ENCODE data around the gene KRT17. TPM values are rescaled to one million over a fixed set of nuclear protein-coding genes. Genes with fewer than 3 reads are reported as not detected.

KRT17 gene
- polyA plus RNA-seq, 1 donor from 2014 or later, result not detected

GRCh38 chr17:41631898-41632285 is 7.5 kb upstream of the KRT17 start:
- H3K27ac ChIP-seq (ENCODE audit: low read length), result no peak overlapping the region
- no peaks in the 10 kb centered on the region for H3K9me3 ChIP-seq (ENCODE audit: low read length)
- H3K9ac ChIP-seq (ENCODE audit: low read length), result no peak overlapping the region
- no peak overlapping the region for H3K4me3 ChIP-seq (ENCODE audit: low read length)
- H3K36me3 ChIP-seq (ENCODE audit: insufficient read depth, low read length), result no peaks in the 10 kb centered on the region
- H3K4me2 ChIP-seq (ENCODE audit: low read length), result no peak overlapping the region
- H3F3A ChIP-seq (ENCODE audit: insufficient read depth, low read length, poor library complexity, severe bottlenecking), result no peaks in the 10 kb centered on the region
- no peak overlapping the region for H2AFZ ChIP-seq (ENCODE audit: low read depth, low read length)
- no peaks in the 10 kb centered on the region for H3K27me3 ChIP-seq (ENCODE audit: insufficient read depth, low read depth, low read length)
- H4K20me1 ChIP-seq (ENCODE audit: insufficient read depth), result no peaks in the 10 kb centered on the region
- TF ChIP-seq EZH2 (IDR thresholded peaks at IDR 0.05; ENCODE audit: borderline replicate concordance, insufficient read depth, low read length, poor library complexity, severe bottlenecking), result no peak
- no peaks in the 10 kb centered on the region for H3K9me2 ChIP-seq (ENCODE audit: insufficient read depth, low read length)
- no peaks in the 10 kb centered on the region for H3K79me2 ChIP-seq (replicated peaks; ENCODE audit: insufficient read depth, low read length)

- H2AFZ ChIP-seq (ENCODE audit: low read depth, low read length), result no peak overlapping the region
- no peaks in the 10 kb centered on the region for H3K9me3 ChIP-seq (ENCODE audit: low read length)
- no peaks in the 10 kb centered on the region for H3K9me2 ChIP-seq (ENCODE audit: insufficient read depth, low read length)
Observed at GRCh38 chr17:41631025-41631897, 6.9 kb upstream of the KRT17 start.

DNA sequence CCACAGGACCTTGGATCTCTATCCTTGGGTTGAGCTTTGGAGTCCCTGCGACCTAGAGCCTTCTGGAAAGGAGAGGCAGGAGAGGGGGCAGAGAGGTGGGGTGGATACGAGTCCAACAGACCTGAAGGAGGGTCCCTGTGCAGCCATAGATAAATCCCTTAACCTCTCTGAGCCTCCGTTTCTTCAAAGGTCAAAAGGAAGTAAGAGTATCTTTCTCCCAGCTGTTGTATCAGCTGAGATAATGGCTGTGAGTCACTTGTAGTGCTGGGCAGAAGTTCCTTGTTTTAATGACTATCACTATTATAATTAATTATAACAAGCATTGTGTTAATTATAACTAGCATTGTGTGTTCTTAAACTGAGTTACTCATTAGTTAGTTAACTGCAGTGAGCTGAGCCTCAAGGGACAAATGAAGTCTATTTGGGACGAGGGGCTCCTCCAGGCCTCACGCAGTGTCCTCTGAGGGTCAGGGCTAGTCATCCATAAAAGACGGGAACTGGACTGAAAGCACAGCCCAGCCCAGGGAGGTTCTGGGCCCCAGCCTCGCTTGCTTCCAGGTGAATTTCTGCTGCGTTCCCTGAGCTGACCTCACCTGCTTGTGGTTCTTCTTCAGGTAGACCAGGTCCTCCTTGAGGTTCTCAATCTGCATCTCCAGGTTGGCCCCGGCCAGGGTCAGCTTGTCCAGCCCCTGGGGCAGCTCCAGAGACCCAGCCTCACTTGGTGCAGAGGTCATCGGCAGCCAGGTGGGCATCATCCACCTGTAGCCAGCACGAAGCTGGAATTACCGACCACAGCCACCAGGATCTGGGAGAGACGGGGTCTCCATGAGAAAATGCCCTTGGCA is 5.7 kb upstream of the KRT17 start:
- Histone ChIP-seq H3K4me2 (ENCODE audit: low read length) (no peak overlapping the region), H3F3A (ENCODE audit: insufficient read depth, low read length, poor library complexity, severe bottlenecking) (no peaks in the 10 kb centered on the region), H3K9ac (ENCODE audit: low read length) (no peak overlapping the region), H3K79me2 (replicated peaks; ENCODE audit: insufficient read depth, low read length) (no peaks in the 10 kb centered on the region), H3K9me2 (ENCODE audit: insufficient read depth, low read length) (no peaks in the 10 kb centered on the region), H3K4me3 (ENCODE audit: low read length) (no peak overlapping the region), H2AFZ (ENCODE audit: low read depth, low read length) (no peak overlapping the region), H3K27me3 (ENCODE audit: insufficient read depth, low read depth, low read length) (no peaks in the 10 kb centered on the region), H3K27ac (ENCODE audit: low read length) (no peak overlapping the region), H3K9me3 (ENCODE audit: low read length) (no peaks in the 10 kb centered on the region), H3K36me3 (ENCODE audit: insufficient read depth, low read length) (no peaks in the 10 kb centered on the region), H4K20me1 (ENCODE audit: insufficient read depth) (no peaks in the 10 kb centered on the region)
- TF ChIP-seq SMC3 (conservative IDR thresholded peaks at IDR 0.05; ENCODE audit: poor library complexity), result no peak

More at GRCh38 chr17:41631025-41631897, 6.9 kb upstream of the KRT17 start:
- no peaks in the 10 kb centered on the region for H3K36me3 ChIP-seq (ENCODE audit: insufficient read depth, low read length)
- no peaks in the 10 kb centered on the region for H3F3A ChIP-seq (ENCODE audit: insufficient read depth, low read length, poor library complexity, severe bottlenecking)
- no peaks in the 10 kb centered on the region for H3K79me2 ChIP-seq (replicated peaks; ENCODE audit: insufficient read depth, low read length)
- no peaks in the 10 kb centered on the region for H3K27me3 ChIP-seq (ENCODE audit: insufficient read depth, low read depth, low read length)
- TF ChIP-seq TAF1 (IDR thresholded peaks at IDR 0.05; ENCODE audit: low read depth) (no peak), MXI1 (conservative IDR thresholded peaks at IDR 0.05; ENCODE audit: poor library complexity, severe bottlenecking) (no peak), RAD21 (conservative IDR thresholded peaks at IDR 0.05) (no peak)
- H3K4me3 ChIP-seq (ENCODE audit: low read length), result no peak overlapping the region
- H3K9ac ChIP-seq (ENCODE audit: low read length), result no peak overlapping the region
- no peak overlapping the region for H3K27ac ChIP-seq (ENCODE audit: low read length)
- H3K4me2 ChIP-seq (ENCODE audit: low read length), result no peak overlapping the region
- no peaks in the 10 kb centered on the region for H4K20me1 ChIP-seq (ENCODE audit: insufficient read depth)

DNA sequence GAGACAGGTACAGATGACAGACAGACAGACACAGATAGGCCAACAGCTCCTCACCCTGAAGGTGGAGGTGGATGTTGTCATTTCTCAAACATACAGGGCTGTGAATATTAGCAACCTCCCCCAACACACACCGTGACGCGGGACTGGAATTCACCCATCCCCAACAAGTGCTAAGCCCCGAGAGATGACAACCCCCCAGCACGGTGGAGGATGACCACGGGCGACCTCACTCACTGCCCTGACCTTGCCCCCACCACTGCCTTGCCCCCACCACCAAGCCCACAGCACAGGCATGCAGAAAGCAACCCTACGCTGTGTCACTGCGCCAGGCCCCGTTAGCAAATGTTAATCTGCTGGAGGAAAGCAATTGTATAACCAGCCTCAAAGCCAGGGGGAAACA is 4.9 kb upstream of the KRT17 start:
- no peak for TF ChIP-seq REST (IDR thresholded peaks at IDR 0.05; ENCODE audit: borderline replicate concordance)
- TF ChIP-seq TAF1 (IDR thresholded peaks at IDR 0.05; ENCODE audit: low read depth), result no peak
- TF ChIP-seq EP300 (conservative IDR thresholded peaks at IDR 0.05; ENCODE audit: poor library complexity, severe bottlenecking), result no peak
- no peak for TF ChIP-seq RAD21 (conservative IDR thresholded peaks at IDR 0.05)
- no peak for TF ChIP-seq SMC3 (conservative IDR thresholded peaks at IDR 0.05; ENCODE audit: poor library complexity)
- no peak for TF ChIP-seq POLR2AphosphoS5 (IDR thresholded peaks at IDR 0.05)
- TF ChIP-seq MXI1 (conservative IDR thresholded peaks at IDR 0.05; ENCODE audit: poor library complexity, severe bottlenecking), result no peak
- TF ChIP-seq, protein P1, sequence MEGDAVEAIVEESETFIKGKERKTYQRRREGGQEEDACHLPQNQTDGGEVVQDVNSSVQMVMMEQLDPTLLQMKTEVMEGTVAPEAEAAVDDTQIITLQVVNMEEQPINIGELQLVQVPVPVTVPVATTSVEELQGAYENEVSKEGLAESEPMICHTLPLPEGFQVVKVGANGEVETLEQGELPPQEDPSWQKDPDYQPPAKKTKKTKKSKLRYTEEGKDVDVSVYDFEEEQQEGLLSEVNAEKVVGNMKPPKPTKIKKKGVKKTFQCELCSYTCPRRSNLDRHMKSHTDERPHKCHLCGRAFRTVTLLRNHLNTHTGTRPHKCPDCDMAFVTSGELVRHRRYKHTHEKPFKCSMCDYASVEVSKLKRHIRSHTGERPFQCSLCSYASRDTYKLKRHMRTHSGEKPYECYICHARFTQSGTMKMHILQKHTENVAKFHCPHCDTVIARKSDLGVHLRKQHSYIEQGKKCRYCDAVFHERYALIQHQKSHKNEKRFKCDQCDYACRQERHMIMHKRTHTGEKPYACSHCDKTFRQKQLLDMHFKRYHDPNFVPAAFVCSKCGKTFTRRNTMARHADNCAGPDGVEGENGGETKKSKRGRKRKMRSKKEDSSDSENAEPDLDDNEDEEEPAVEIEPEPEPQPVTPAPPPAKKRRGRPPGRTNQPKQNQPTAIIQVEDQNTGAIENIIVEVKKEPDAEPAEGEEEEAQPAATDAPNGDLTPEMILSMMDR (IDR thresholded peaks at IDR 0.05; ENCODE audit: poor library complexity, severe bottlenecking), result no peak
- TF ChIP-seq EZH2 (IDR thresholded peaks at IDR 0.05; ENCODE audit: borderline replicate concordance, insufficient read depth, low read length, poor library complexity, severe bottlenecking), result no peak
- no peaks in the 10 kb centered on the region for H3K79me2 ChIP-seq (replicated peaks; ENCODE audit: insufficient read depth, low read length)
- no peak overlapping the region for H3K27ac ChIP-seq (ENCODE audit: low read length)

More for the DNA sequence above, 4.9 kb upstream of the KRT17 start:
- H3K4me3 ChIP-seq (ENCODE audit: low read length), result no peak overlapping the region
- H3K9ac ChIP-seq (ENCODE audit: low read length), result no peak overlapping the region
- H3K4me2 ChIP-seq (ENCODE audit: low read length), result no peak overlapping the region
- H2AFZ ChIP-seq (ENCODE audit: low read depth, low read length), result no peak overlapping the region
- no peaks in the 10 kb centered on the region for H3K36me3 ChIP-seq (ENCODE audit: insufficient read depth, low read length)
- H4K20me1 ChIP-seq (ENCODE audit: insufficient read depth), result no peaks in the 10 kb centered on the region
- H3F3A ChIP-seq (ENCODE audit: insufficient read depth, low read length, poor library complexity, severe bottlenecking), result no peaks in the 10 kb centered on the region
- no peaks in the 10 kb centered on the region for H3K9me3 ChIP-seq (ENCODE audit: low read length)
- H3K27me3 ChIP-seq (ENCODE audit: insufficient read depth, low read depth, low read length), result no peaks in the 10 kb centered on the region
- H3K9me2 ChIP-seq (ENCODE audit: insufficient read depth, low read length), result no peaks in the 10 kb centered on the region

All from neural cell (in vitro differentiated cells).